NCI-H1930 (cell line): ENCODE data around the gene HMCN2.
"Not testable (repeated sequence)": the region's sequence is repeated elsewhere in the genome, so short reads cannot be mapped to it uniquely, and the experiment has no call there.

ENCODE experiments used
- DNase-seq, 2 experiments: peaks; one replicate each; lab custom pipeline; 2025; lab: John Stamatoyannopoulos, UW

Gene HMCN2

DNA sequence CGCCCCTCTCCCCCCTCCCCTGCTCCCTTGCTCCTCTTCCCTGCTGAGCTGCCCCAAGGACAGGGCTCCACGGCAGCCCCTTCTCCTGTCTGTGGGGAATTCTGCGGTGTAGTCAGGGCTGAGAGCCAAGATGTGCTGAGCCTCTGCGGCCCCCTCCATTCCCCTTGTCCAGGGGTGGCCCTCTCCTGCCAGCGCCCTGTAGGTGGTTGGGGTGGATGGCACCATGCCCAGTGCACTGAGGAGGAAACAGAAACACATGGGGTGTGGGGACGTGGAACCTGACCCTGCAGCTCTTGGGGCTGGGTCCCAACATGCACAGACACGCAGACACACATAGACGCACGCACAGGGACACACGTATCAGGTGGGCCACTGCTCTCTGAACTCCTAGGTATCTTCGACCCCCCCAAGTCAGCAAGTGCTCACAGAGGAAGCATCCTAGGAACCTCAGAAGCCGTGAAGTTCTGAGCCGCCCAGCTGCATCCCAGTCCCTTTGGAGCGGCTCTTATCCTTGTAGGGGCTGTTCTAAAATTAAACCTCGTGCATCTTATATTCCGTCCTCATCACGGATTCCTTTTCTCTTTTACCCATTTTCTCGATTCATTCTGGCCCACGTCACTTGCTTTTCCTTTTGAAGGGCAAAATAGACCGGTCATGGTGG is 64.8 kb downstream of the HMCN2 start:
- no peak for DNase-seq

DNA sequence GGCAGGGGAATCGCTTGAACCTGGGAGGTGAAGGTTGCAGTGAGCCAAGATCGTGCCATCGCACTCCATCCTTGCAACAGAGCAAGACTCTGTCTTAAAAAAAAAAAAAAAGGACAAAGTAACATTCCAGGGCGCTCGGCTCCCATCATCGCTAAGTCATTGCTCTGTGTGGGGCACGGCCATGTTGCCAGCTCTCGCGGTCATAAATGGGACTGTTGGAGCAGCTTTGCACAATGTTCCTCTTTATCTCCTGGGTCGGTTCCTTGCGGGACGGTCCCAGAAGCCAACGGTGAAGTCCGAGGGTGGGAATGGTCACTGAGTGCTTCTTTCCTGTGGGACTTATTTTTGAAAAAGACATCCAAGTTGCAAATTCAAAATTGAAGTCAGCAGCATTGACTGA is 65.5 kb downstream of the HMCN2 start:
- DNase-seq: no peak

DNA sequence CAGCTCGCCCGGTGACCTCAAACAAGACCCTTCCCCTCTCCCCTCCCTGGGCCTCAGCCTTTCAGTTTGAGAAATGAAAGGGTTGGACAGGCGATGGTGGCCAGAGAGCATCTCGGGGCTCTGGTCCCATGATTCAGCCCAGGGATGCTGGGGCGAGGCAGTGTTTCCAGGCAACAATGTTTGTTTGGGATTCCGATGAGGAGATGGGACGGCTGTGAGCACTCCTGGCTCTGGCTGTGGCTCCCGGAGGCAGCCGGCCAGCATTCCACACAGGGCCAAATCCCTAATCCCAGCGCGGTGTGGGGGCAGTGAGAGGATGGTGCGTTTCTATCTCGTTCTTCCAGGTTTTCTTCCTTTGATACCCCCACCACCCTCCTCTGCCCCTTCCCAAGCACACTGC is 66.0 kb downstream of the HMCN2 start:
- DNase-seq: no peak

DNA sequence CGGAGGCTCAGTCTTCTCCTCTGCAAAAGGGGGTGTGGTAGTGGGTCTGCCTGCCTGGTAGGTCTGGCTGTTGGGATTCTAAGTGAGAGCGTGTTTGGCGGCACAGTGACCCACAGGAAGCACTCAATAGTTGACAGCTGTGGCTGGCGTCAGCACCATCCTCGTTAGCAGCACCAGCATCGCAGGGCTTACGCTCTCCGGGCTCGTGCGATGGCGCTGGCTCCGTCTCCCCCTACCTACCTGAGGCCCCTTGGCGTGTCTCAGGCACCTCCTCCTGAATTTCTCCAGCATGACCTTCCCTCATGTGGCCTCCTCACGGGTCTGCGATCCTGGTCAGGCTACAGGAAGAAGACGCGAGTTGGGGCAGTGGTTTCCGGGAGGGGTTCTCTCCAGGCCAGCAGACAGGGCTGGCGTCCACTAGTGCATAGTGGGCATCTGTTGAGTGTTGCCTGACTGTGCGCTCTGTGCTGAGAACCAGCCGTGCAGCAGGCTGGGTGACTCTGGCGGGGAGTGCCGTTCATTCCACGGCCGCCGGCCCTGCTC is 66.9 kb downstream of the HMCN2 start:
- no peak for DNase-seq

DNA sequence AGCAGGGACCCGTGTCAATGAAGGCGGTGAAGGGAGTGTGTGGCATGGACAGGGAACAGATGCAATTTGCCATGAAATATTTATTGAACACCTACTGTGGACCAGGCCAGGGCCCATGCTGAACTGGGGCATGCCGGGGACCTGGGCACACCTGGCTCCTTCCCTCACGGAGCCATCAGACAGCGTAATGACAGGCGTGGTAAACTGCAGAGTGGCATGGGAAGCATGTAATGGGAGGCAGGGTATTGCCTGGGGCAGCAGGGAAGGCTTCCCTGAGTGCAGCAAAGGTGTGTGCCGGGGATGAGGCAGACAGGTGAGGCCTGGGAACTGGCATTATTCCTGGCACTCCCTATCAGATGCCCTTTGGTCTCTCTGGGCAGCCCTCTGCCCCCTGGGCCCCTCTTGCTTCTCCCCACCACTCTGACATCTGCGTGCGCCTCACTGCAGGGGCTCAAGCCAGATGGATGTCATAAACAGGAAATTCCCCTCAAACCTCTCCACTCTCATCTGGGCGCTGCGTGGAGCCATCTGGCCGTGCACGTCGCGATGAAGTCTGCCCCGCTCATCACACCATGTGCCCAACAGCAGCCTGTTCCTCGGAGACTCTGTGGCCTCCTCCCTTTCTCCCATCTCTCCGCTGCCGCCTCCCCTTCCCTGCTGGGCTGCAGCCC is 67.6 kb downstream of the HMCN2 start:
- no peak for DNase-seq

DNA sequence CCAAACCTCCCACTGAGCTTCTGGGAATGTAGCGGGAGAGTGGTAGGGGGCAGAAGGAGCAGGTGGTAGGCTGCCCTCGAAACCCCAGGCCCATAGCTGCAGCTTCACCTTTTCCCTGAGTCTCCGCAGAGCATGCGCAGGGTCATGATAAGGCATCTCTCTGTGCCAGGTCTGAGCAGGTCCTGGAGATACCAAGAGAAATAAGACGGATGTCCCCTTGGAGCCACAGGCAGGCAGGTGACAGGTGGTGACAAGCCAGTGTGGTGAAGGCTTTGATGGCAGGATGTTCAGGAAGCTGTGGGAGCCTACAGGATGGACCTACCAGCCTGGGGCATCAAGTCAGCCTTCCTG is 68.1 kb downstream of the HMCN2 start:
- no peak for DNase-seq

DNA sequence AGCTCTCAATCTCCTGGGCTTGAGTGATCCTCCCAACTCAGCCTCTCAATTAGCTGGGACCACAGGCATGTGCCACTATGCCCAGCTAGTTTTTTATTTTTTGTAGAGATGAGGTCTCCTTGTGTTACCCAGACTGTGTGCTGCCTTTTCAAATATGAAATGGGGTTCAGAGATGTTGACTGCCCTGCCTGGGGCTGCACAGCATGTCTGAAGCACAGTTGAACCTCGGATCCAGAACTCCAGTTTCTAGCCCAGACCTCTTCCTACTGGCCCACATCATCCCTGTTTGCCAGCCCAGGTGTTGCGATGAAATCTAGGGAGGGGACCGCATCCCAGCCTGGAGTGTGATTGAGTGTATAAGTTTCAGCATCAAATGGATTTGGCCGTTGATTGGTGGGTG is 69.4 kb downstream of the HMCN2 start:
- no peak for DNase-seq

DNA sequence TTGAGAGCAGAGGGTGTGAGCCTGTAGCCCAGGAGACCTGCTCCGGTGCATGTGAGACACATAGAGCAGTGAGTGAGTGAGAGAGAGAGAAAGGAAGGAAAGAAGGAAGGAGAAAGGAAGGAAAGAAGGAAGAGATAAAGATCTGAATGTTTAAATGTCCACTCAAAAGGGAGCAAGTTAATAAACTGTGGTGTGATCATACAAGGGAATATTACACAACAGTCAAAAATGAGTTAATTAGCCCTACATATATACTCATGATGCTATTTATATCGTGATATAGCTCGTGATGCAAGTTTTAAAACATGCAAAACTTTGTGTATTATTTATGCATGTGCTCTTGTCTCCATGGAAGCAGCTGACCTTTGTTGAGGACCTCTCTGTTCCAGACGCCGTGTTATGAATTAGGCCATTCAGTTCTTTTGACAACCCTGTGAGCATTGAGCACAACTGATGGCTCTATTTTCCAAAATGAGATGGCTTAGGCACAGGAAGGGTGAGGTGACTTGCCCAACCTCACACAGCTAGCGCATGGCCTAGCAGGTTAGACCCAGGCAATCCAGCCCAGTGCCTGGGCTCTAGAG is 70.6 kb downstream of the HMCN2 start:
- DNase-seq: no peak

DNA sequence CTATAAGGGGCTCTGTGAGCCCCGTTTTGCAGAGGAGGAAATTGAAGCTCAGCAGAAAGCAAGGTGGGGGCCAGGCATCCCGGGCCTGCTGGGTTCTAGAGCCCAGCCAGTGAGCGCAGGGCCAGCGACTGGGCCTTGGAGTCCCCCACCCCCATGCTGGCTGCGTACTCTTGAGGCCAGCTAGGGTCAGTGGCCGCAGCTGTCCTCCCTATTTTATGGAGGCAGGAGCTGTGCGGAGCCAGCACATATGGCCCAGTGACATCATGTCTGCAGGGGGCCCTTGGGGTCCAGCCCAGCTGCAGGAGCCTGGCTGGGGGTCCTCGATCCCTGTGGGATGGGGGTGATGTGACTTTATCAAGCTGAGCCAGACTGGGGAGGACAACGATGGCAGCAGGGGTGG is 71.3 kb downstream of the HMCN2 start:
- DNase-seq: no peak

DNA sequence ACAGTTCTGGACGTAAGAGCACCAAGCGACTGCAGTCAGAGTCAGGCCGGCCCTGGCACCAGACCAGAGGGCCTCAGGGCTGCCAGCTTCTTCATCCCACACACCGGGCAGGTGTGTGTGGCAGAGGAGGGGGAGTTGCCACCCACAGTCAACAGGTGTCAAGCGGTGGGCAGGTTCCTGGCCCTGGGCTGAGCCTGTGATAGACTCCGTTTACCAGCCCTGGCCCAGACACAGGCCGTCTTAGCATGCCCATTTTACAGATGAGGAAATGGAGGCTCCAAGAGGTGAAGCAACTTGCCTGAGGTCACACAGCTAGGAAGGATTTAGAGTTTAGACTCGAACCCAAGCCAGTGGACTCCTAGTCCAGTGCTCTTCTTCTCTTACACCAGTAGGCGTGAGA is 71.8 kb downstream of the HMCN2 start:
- no peak for DNase-seq

DNA sequence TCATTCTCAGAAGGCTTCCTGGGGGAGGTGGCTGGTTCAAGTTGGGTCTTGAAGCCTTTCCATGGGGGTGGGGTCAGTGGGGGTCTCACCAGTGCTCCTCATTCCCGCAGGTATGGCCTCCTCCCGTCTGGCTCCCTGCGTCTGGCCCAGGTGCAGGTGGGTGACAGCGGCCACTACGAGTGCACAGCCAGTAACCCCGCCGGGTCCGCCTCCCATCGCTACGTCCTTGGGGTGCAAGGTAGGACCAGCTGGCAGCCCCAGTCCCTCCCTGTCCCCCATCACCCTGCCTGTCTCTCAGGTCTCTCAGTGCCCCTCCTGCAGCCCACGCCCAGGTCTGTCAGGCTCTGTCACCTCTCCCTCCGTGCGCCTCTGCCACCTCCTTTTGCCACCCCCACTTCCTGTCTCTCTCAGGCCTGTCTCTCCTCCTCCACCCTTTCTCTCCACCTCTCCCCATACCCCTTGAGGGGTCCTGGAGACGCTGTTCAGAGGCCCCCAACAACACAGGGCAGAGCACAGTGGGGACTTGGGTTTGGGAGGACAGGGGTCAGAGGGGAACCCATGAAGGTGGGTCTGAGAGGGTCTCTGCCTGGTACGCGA is 72.3 kb downstream of the HMCN2 start:
- DNase-seq: no peak

DNA sequence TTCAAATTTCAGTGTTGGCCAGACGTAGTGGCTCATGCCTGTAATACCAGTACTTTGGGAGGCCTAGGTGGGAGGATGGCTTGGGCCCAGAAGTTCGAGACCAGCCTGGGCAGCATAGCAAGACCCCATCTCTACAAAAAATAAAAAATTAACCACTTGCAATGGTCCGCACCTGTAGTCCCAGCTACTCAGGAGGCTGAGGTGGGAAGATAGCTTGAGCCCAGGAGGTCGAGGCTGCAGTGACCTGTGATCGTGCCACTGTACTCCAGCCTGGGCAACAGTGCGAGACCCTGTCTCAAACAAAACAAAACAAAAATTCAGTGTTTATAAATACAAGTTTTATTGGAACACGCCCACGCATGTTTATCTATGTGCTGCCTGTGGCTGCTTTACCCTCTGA is 73.3 kb downstream of the HMCN2 start:
- DNase-seq: not testable (repeated sequence)

DNA sequence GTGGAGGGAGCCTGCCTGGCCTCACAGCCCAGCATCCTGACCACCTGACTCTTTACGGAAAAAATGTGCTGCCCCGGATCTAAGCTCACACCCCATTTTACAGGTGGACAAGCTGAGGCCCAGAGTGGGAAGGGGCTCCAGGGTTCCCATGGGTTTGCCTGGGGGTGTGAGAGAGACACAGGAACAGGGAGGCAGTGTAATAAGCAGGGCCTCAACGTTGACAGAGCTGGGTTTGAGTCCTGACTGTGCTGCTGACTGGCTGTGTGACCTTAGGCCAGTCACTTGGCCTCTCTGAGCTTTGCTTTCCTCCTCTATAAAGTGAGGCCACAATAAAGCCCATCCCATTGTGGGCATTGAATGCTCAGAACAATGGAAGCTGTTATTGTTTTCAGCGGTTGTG is 73.7 kb downstream of the HMCN2 start:
- DNase-seq: no peak

DNA sequence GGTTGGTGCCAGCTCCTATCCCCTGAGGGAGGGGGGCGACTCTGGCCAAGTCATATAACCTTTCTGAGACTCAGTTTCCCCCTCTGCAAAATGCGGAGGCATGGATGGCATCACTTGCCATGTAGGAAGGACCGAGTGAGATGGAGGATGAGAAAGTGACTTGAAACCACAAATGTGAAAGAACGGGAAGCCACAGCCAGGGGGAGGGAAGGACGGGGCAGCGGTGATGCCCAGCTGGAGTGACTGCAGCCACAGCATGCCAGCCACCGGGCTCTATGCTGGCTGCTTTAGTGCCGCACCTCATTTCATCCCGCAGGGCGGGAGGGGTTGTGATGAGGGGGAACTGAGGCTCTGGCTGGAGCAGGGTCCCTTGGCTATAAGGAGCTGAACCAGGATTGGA is 74.5 kb downstream of the HMCN2 start:
- DNase-seq: no peak

DNA sequence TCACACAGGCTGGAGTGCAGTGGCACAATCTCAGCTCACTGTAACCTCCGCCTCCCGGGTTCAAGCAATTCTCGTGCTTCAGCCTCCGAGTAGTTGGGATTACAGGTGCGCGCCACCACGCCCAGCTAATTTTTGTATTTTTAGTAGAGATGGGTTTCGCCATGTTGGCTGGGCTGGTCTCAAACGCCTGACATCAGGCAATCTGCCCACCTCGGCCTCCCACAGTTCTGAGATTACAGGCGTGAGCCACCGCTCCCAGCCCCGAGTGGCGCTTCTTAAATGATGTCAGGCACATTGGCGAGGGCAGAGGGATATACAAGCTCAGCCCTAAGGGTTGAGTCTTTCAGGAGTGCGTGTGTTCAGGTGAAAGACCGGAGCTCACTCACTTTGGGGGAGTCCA is 75.0 kb downstream of the HMCN2 start:
- not testable (repeated sequence) for DNase-seq

DNA sequence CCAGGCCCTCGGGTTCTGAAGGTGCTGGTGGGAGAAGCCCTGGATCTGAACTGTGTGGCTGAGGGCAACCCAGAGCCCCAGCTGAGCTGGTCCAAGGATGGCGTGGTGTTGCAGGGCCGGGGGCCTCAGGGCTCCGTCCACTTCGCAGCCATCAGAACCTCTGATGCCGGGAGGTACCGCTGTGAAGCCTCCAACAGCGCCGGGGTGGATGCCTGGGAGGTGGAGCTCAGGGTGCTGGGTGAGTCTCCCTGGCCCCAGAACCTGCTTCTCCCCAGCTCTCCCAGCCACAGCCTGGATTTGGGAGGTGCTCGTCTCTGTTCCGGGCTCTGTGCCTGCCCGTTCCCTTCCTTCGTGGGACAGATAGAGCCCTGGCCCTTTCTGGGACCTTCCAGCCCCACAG is 75.6 kb downstream of the HMCN2 start:
- DNase-seq: no peak

DNA sequence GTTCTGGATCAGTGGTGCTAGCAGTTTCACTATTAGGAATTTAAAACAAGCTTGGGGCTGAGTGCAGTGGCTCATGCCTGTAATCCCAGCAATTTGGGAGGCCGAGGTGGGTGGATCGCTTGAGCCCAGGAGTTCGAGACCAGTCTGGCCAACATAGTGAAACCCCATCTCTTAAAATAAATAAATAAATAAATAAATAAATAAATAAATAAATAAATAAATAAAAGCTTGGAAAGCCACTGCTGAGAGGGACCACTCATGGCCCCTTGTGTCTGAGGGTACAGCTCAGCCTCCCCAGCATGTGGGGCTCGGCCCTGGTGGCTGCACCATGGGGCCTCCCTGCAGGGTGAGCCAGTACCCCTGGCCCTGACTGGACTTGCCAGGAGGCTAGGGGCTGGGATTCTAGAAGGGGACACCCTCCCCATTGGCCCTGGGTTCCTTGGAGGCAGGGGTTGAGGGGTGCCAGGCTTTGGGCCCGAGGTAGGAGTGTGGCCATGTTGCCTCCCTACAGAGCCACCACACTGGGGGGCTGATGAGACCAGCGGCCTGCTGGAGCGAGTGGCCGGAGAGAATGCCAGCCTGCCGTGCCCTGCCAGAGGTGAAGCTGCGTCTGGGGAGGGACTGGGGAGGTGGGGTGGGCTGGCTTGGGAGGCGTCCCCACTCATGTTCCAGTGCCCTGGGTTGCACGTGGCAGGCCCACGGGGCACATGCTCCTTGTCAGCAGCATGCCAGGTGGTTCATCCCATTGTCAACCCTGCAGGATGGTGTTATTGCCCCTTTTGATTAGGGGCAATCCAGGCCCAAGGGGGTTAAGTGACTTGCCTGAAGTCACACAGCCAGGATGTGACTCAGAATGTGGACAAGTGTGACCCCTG is 76.5 kb downstream of the HMCN2 start:
- no peak for DNase-seq

DNA sequence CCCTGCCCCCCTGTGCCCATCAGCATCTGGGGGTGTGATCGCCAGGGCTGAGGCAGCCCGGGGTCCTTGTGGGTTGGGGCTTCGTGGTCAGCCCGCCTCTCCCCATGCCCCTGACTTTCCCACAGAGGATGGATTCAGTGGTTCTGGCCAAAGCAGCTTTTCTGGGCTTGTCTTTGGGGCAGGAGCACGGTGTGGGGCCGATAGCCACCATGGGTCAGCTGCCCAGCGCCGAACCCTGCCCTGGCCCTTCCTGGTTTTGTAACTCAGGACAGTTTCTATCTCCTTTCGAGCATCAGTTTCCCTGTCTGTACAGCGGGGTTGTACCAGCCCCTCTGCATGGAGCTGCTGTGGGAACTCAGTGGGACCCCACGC is 77.1 kb downstream of the HMCN2 start:
- no peak for DNase-seq

DNA sequence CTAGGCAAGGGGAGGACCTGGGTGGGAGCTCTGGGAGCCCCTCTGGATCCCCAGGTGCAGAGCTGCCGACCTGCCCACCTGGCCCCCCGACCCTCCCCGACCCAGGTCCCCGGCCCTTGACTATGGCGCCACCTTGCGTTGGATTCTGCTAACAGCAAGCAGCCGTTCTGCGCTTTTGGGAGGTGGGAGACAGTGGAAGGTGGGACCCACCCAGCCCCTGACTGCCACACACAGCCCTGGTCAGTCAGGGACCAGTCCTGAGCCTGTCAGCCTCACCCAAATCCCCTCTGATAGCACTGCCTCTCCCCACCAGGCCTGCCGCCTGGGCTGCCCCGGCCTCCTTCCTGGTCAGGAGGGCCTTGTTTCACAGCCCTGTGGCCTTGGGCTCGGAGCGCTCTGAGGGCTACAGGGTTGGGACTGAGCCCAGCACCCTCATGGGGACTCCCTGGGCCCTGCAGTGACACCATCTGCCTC is 77.9 kb downstream of the HMCN2 start:
- DNase-seq: peak in 1 of 2 experiments; percentile 28

DNA sequence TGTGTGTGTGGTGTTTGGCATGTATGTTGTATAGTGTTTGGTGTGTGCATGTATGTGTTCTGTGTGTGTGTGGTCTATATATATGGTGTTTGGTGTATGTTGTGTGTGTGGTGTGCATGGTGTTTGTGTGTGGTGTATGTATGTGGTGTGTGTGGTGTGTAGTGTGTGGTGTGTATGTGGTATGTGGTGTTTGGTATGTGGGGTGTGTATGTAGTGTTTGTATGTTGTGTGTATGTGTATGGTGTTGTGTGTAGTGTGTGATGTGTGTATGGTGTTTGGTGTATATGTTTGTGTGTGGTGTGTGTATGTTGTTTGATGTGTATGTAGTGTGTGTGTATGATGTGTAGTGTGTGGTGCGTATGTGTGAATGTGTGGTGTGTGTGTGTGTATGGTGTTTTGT is 78.8 kb downstream of the HMCN2 start:
- DNase-seq: no peak

DNA sequence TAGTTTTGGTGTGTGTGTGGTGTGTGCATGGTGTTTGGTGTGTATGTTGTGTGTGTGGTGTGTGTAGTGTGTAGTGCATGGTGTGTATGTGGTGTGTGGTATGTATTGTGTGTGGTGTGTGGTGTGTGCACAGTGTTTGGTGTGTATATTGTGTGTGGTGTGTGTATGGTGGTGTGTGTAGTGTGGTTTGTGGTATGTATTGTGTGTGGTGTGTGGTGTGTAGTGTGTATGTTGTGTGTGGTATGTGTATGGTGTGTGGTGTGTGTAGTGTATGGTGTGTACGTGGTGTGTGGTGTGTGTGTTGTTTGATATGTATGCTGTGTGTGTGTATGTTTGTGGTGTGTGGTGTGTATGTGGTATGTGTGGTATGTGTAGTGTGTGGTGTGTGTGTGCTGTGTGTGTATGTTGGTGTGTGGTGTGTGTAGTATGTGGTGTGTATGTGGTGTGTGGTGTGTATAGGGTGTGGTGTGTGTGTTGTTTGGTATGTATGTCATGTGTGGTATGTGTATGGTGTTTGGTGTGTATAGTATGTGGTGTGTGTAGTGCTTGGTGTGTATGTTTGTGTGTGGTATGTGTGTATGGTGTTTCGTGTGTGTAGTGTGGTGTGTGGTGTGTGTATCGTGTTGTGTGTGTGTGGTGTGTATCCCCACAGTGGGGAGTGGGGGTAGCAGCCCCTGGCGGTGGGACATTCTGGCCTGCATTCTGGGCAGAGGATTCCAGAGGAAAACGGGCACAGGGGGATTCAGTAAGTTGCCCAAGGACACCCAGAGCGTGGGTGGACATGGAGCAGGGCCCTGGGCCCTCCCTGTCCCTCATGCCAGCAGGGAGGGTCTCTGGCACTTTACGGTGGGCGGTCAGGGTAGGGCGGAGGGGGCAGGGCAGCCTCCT is 79.7 kb downstream of the HMCN2 start:
- DNase-seq: no peak
